Fibroblast of lung (primary cell): ENCODE data around the gene FRMD4A. TPM values are rescaled to one million over a fixed set of nuclear protein-coding genes. Genes with fewer than 3 reads are reported as not detected.

Experiments used
- DNase-seq, 2 donors: peaks; one replicate each; pipeline versions ENCODE4 v3.0.0 to v3.0.0-alpha.2; 2010; ENCODE audit warnings: low read depth in 2 of 2
- H2AFZ ChIP-seq: 2 replicates; pipeline ENCODE4 v1.5.1; 2012; ENCODE audit warnings: low read length, control low read depth, inconsistent platforms
- H3K27ac ChIP-seq: 2 replicates; pipeline ENCODE4 v1.5.1; 2011; ENCODE audit warnings: low read length, control low read depth; ENCODE audit not compliant: insufficient read depth
- H3K27me3 ChIP-seq: 2 replicates; pipeline ENCODE4 v1.5.1; 2011; ENCODE audit warnings: mild to moderate bottlenecking, low read length; ENCODE audit not compliant: control insufficient read depth, insufficient read depth
- H3K36me3 ChIP-seq: 2 replicates; pipeline ENCODE4 v1.5.1; 2011; ENCODE audit warnings: low read length; ENCODE audit not compliant: control insufficient read depth, insufficient read depth
- H3K4me1 ChIP-seq: 2 replicates; pipeline ENCODE4 v1.5.1; 2011; ENCODE audit warnings: low read length; ENCODE audit not compliant: control insufficient read depth, insufficient read depth; ENCODE audit errors: extremely low read depth
- H3K4me2 ChIP-seq: 2 replicates; pipeline ENCODE4 v1.5.1; 2011; ENCODE audit warnings: low read length, control low read depth; ENCODE audit not compliant: insufficient read depth; ENCODE audit errors: extremely low read depth
- H3K4me3 ChIP-seq, 4 experiments: fragments of 200-600 bp in 1 of 4; sonication (generic) in 1 of 4; replicated peaks in 1 of 4; 2 replicates each; pipeline ENCODE4 v1.5.1; 2011 to 2016; ENCODE audit warnings: low read length in 4 of 4, low read depth in 3 of 4, mild to moderate bottlenecking in 3 of 4, control low read depth in 2 of 4, inconsistent platforms in 1 of 4, mixed read lengths in 1 of 4; ENCODE audit not compliant: insufficient read depth in 1 of 4; ENCODE audit errors: control extremely low read depth in 1 of 4
- H3K79me2 ChIP-seq: 2 replicates; pipeline ENCODE4 v1.5.1; 2012; ENCODE audit warnings: mild to moderate bottlenecking, low read length, inconsistent platforms; ENCODE audit not compliant: control insufficient read depth, insufficient read depth
- H3K9ac ChIP-seq: 2 replicates; pipeline ENCODE4 v1.5.1; 2011; ENCODE audit warnings: mild to moderate bottlenecking, low read length, control low read depth; ENCODE audit not compliant: insufficient read depth
- H3K9me3 ChIP-seq: 2 replicates; pipeline ENCODE4 v1.5.1; 2012; ENCODE audit warnings: low read depth, low read length; ENCODE audit not compliant: control insufficient read depth, insufficient read depth
- H4K20me1 ChIP-seq: 2 replicates; pipeline ENCODE4 v1.5.1; 2011; ENCODE audit warnings: low read length; ENCODE audit not compliant: control insufficient read depth, insufficient read depth; ENCODE audit errors: extremely low read depth
- EZH2 ChIP-seq: IDR thresholded peaks from 2 replicates; pipeline ENCODE4 v1.5.1; 2012; ENCODE audit warnings: low read length, control low read depth, mild to moderate bottlenecking; ENCODE audit errors: missing control alignments
- polyA plus RNA-seq, 2 donors: library from polyadenylated mRNA; depleted of rRNA in 1 of 2; stranded (reverse) in 1 of 2; unstranded in 1 of 2; fragments of >200 nt; gene quantifications; 2 replicates each; pipeline ENCODE4 v1.2.1, GENCODE V29; 2011 to 2012; ENCODE audit warnings: missing spikeins in 1 of 2
- total RNA-seq: library from RNA; depleted of rRNA; stranded (reverse); fragments of >200 nt; gene quantifications from 2 replicates; pipeline ENCODE4 v1.2.1, GENCODE V29; 2014
- TF ChIP-seq, protein P1 (sequence below), 2 donors: IDR thresholded peaks in 1 of 2; conservative IDR thresholded peaks in 1 of 2; 1 replicate in 1 of 2; 2 replicates in 1 of 2; pipeline ENCODE4 v1.5.1; 2011 to 2012; ENCODE audit warnings: low read length in 2 of 2, control low read depth in 1 of 2, inconsistent platforms in 1 of 2, low read depth in 1 of 2, mild to moderate bottlenecking in 1 of 2

FRMD4A gene
- total and polyA plus RNA-seq, 2 donors (not counting 1 experiment from before 2014, with no cell fraction given), result 26.9 to 63.6 TPM

DNA sequence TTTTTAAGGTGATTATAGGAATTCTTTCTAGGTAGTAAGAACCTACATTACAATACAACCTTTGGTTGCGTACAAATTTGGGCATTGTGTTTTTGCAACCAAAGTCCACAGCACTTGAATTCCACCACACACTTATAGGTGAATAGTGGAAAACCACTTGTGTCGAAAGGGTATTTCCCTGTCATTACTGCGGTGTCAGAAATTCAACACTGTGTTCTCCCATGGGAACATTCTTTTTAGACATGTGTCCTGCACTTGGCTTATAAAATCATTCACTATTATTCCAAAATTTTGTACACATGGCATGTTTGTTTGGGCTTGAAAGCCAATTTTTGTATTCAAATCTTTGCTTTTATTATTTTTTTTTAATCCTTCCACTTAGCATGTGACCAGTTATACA, 410.3 kb downstream of the FRMD4A start:
- Histone ChIP-seq H3K27ac (no peak overlapping the region), H3K27me3 (no peaks in the 10 kb centered on the region), H3K36me3 (no peaks in the 10 kb centered on the region), H3K4me1 (peaks cover 12% of the 10 kb centered on the region), H3K4me3 (no peak overlapping the region), H3K4me2 (no peak overlapping the region), H3K79me2 (no peaks in the 10 kb centered on the region), H3K9me3 (no peaks in the 10 kb centered on the region), H3K9ac (no peak overlapping the region), H4K20me1 (no peaks in the 10 kb centered on the region), H2AFZ (no peak overlapping the region)
- no peak for DNase-seq
- no peak for TF ChIP-seq EZH2
- TF ChIP-seq, protein P1, sequence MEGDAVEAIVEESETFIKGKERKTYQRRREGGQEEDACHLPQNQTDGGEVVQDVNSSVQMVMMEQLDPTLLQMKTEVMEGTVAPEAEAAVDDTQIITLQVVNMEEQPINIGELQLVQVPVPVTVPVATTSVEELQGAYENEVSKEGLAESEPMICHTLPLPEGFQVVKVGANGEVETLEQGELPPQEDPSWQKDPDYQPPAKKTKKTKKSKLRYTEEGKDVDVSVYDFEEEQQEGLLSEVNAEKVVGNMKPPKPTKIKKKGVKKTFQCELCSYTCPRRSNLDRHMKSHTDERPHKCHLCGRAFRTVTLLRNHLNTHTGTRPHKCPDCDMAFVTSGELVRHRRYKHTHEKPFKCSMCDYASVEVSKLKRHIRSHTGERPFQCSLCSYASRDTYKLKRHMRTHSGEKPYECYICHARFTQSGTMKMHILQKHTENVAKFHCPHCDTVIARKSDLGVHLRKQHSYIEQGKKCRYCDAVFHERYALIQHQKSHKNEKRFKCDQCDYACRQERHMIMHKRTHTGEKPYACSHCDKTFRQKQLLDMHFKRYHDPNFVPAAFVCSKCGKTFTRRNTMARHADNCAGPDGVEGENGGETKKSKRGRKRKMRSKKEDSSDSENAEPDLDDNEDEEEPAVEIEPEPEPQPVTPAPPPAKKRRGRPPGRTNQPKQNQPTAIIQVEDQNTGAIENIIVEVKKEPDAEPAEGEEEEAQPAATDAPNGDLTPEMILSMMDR (conservative IDR thresholded peaks at IDR 0.05 in 1 of 2, IDR thresholded peaks at IDR 0.05 in 1 of 2; ENCODE audit: low read depth in 1 of 2, low read length in 2 of 2), result no peak

- H3K79me2 ChIP-seq, result no peaks in the 10 kb centered on the region
- no peaks in the 10 kb centered on the region for H3K9me3 ChIP-seq
- no peak overlapping the region for H3K9ac ChIP-seq
- peaks cover 12% of the 10 kb centered on the region for H3K4me1 ChIP-seq
- TF ChIP-seq, protein P1 (conservative IDR thresholded peaks at IDR 0.05 in 1 of 2, IDR thresholded peaks at IDR 0.05 in 1 of 2; ENCODE audit: low read depth in 1 of 2, low read length in 2 of 2), result no peak
- TF ChIP-seq EZH2, result no peak
- no peaks in the 10 kb centered on the region for H3K36me3 ChIP-seq
- H4K20me1 ChIP-seq, result no peaks in the 10 kb centered on the region
- no peak overlapping the region for H2AFZ ChIP-seq
- H3K4me3 ChIP-seq, result no peak overlapping the region
- no peak overlapping the region for H3K27ac ChIP-seq
- DNase-seq, result peak in 1 of 2 donors; percentile 49
- H3K4me2 ChIP-seq, result no peak overlapping the region
- no peaks in the 10 kb centered on the region for H3K27me3 ChIP-seq
These were observed 410.7 kb downstream of the FRMD4A start for GRCh38 chr10:13920031-13920430.

GRCh38 chr10:13917791-13918190, 412.9 kb downstream of the FRMD4A start:
- no peaks in the 10 kb centered on the region for H3K9me3 ChIP-seq
- no peak overlapping the region for H3K27ac ChIP-seq
- H2AFZ ChIP-seq, result no peak overlapping the region
- TF ChIP-seq, protein P1 (conservative IDR thresholded peaks at IDR 0.05 in 1 of 2, IDR thresholded peaks at IDR 0.05 in 1 of 2; ENCODE audit: low read depth in 1 of 2, low read length in 2 of 2), result no peak
- TF ChIP-seq EZH2, result no peak
- no peaks in the 10 kb centered on the region for H3K27me3 ChIP-seq
- H4K20me1 ChIP-seq, result no peaks in the 10 kb centered on the region
- no peak overlapping the region for H3K4me2 ChIP-seq
- no peak for DNase-seq
- no peaks in the 10 kb centered on the region for H3K36me3 ChIP-seq
- no peak overlapping the region for H3K9ac ChIP-seq
- H3K4me3 ChIP-seq, result no peak overlapping the region
- H3K4me1 ChIP-seq, result peaks cover 2% of the 10 kb centered on the region
- no peaks in the 10 kb centered on the region for H3K79me2 ChIP-seq
